Vagina (tissue), 2 donors: ENCODE data around the gene GUCY1A2.

Experiments
- CTCF ChIP-seq, 3 experiments: fragments of 450-650 bp in 2 of 3; fragments of 200-600 bp in 1 of 3; sonication (generic) in 1 of 3; IDR thresholded peaks; one replicate each; pipeline ENCODE4 v1.5.1; 2017 to 2019; ENCODE audit warnings: antibody characterized with exemption in 3 of 3, mild to moderate bottlenecking in 2 of 3, moderate library complexity in 2 of 3
- POLR2A ChIP-seq, 2 donors: fragments of 450-650 bp; IDR thresholded peaks; one replicate each; pipeline ENCODE4 v1.6.1; 2017; ENCODE audit warnings: antibody characterized with exemption in 2 of 2, mild to moderate bottlenecking in 2 of 2, moderate library complexity in 2 of 2
- POLR2AphosphoS5 ChIP-seq, 2 donors: sonication (generic); formaldehyde crosslinking; IDR thresholded peaks; one replicate each; pipeline ENCODE4 v1.9.0; 2017; ENCODE audit warnings: antibody characterized with exemption in 2 of 2, mild to moderate bottlenecking in 2 of 2, low read depth in 1 of 2; ENCODE audit not compliant: insufficient read depth in 1 of 2

- TF ChIP-seq CTCF (IDR thresholded peaks at IDR 0.05) (no peak), POLR2A (IDR thresholded peaks at IDR 0.05) (no peak), POLR2AphosphoS5 (IDR thresholded peaks at IDR 0.05; ENCODE audit: insufficient read depth in 1 of 2, low read depth in 1 of 2) (no peak)
Observed at GRCh38 chr11:106913141-106913540, 105.1 kb downstream of the GUCY1A2 start.
